ENCODE measurements around the gene CTNND1.

Gene CTNND1

GRCh38 chr11:57778318-57779037, 16.9 kb downstream of the CTNND1 start (continued):
- TF ChIP-seq ZNF629 (tag by site-specific recombination; IDR thresholded peaks at IDR 0.05) (peak; percentile 49; the same call in 1 of the 2 replicates), IKZF3 (tag by site-specific recombination; IDR thresholded peaks at IDR 0.05) (peak; percentile 39; the same call in 1 of the 2 replicates), OSR2 (tag by site-specific recombination; IDR thresholded peaks at IDR 0.05) (peak; percentile 97), ZEB2 (tag by site-specific recombination; IDR thresholded peaks at IDR 0.05) (peak; percentile 68; the same call in 1 of the 2 replicates), SP7 (tag by site-specific recombination; IDR thresholded peaks at IDR 0.05) (peak; percentile 43; the same call in 1 of the 2 replicates), ZFP41 (tag by site-specific recombination; IDR thresholded peaks at IDR 0.05; ENCODE audit: borderline replicate concordance) (no peak), PRDM4 (tag by site-specific recombination; IDR thresholded peaks at IDR 0.05) (0 out of 2 replicates have a peak, but pooled peaks have one; percentile 22), KLF10 (tag by site-specific recombination; IDR thresholded peaks at IDR 0.05) (no peak), PRDM6 (tag by site-specific recombination; IDR thresholded peaks at IDR 0.05) (peak; percentile 26; the same call in 1 of the 2 replicates), ZNF677 (tag by site-specific recombination; IDR thresholded peaks at IDR 0.05) (no peak), TRIM28 (IDR thresholded peaks at IDR 0.05; ENCODE audit: borderline replicate concordance, low read length) (peak; percentile 65; the same call in 1 of the 2 replicates), ZNF785 (tag by site-specific recombination; IDR thresholded peaks at IDR 0.05) (no peak), ZSCAN4 (tag by site-specific recombination; IDR thresholded peaks at IDR 0.05) (no peak), ZNF302 (tag by site-specific recombination; IDR thresholded peaks at IDR 0.05; ENCODE audit: low read depth) (no peak), ZNF10 (tag by site-specific recombination; IDR thresholded peaks at IDR 0.05) (no peak), SP2 (tag by site-specific recombination; IDR thresholded peaks at IDR 0.05) (peak; percentile 49), ZNF394 (tag by site-specific recombination; IDR thresholded peaks at IDR 0.05; ENCODE audit: borderline replicate concordance) (peak; percentile 45; the same call in 1 of the 2 replicates)
- TF ChIP-seq, protein P1, sequence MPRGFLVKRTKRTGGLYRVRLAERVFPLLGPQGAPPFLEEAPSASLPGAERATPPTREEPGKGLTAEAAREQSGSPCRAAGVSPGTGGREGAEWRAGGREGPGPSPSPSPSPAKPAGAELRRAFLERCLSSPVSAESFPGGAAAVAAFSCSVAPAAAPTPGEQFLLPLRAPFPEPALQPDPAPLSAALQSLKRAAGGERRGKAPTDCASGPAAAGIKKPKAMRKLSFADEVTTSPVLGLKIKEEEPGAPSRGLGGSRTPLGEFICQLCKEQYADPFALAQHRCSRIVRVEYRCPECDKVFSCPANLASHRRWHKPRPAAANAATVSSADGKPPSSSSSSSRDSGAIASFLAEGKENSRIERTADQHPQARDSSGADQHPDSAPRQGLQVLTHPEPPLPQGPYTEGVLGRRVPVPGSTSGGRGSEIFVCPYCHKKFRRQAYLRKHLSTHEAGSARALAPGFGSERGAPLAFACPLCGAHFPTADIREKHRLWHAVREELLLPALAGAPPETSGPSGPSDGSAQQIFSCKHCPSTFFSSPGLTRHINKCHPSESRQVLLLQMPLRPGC (tag by site-specific recombination; IDR thresholded peaks at IDR 0.05): peak; percentile 88
- TF ChIP-seq, protein P2, sequence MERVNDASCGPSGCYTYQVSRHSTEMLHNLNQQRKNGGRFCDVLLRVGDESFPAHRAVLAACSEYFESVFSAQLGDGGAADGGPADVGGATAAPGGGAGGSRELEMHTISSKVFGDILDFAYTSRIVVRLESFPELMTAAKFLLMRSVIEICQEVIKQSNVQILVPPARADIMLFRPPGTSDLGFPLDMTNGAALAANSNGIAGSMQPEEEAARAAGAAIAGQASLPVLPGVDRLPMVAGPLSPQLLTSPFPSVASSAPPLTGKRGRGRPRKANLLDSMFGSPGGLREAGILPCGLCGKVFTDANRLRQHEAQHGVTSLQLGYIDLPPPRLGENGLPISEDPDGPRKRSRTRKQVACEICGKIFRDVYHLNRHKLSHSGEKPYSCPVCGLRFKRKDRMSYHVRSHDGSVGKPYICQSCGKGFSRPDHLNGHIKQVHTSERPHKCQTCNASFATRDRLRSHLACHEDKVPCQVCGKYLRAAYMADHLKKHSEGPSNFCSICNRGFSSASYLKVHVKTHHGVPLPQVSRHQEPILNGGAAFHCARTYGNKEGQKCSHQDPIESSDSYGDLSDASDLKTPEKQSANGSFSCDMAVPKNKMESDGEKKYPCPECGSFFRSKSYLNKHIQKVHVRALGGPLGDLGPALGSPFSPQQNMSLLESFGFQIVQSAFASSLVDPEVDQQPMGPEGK (tag by site-specific recombination; IDR thresholded peaks at IDR 0.05): peak; percentile 74
- TF ChIP-seq, protein P3, sequence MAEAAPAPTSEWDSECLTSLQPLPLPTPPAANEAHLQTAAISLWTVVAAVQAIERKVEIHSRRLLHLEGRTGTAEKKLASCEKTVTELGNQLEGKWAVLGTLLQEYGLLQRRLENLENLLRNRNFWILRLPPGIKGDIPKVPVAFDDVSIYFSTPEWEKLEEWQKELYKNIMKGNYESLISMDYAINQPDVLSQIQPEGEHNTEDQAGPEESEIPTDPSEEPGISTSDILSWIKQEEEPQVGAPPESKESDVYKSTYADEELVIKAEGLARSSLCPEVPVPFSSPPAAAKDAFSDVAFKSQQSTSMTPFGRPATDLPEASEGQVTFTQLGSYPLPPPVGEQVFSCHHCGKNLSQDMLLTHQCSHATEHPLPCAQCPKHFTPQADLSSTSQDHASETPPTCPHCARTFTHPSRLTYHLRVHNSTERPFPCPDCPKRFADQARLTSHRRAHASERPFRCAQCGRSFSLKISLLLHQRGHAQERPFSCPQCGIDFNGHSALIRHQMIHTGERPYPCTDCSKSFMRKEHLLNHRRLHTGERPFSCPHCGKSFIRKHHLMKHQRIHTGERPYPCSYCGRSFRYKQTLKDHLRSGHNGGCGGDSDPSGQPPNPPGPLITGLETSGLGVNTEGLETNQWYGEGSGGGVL (tag by site-specific recombination; IDR thresholded peaks at IDR 0.05): peak; percentile 91
